GM12874 (cell line): ENCODE results near the gene PLEKHA5.

Experiments used
- TF ChIP-seq, protein P1 (sequence below): IDR thresholded peaks from 2 replicates; pipeline ENCODE4 v1.5.1; 2011; ENCODE audit warnings: low read depth, mild to moderate bottlenecking, control low read depth, low read length, moderate library complexity; ENCODE audit not compliant: insufficient read depth

PLEKHA5 gene

DNA sequence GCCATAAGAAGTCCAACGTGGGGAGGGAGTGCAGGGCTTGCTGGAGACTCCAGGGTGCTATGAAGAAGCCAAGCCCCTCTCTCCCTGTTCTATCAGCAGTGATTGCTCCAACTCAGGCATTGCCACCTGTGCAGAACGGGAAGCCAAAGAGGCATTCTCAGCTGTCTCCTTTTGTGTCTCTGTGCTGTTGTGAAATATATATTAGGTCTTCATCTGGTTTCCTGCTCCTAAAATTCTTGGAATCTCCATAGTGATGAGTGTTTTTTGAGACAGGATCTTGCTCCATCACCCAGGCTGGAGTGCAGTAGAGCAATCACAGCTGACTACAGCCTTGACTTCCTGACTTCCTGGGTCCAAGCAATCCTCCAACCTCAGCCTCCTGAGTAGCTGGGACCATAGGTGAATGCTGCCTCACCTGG is 258.6 kb downstream of the PLEKHA5 start:
- TF ChIP-seq, protein P1, sequence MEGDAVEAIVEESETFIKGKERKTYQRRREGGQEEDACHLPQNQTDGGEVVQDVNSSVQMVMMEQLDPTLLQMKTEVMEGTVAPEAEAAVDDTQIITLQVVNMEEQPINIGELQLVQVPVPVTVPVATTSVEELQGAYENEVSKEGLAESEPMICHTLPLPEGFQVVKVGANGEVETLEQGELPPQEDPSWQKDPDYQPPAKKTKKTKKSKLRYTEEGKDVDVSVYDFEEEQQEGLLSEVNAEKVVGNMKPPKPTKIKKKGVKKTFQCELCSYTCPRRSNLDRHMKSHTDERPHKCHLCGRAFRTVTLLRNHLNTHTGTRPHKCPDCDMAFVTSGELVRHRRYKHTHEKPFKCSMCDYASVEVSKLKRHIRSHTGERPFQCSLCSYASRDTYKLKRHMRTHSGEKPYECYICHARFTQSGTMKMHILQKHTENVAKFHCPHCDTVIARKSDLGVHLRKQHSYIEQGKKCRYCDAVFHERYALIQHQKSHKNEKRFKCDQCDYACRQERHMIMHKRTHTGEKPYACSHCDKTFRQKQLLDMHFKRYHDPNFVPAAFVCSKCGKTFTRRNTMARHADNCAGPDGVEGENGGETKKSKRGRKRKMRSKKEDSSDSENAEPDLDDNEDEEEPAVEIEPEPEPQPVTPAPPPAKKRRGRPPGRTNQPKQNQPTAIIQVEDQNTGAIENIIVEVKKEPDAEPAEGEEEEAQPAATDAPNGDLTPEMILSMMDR = no peak

DNA sequence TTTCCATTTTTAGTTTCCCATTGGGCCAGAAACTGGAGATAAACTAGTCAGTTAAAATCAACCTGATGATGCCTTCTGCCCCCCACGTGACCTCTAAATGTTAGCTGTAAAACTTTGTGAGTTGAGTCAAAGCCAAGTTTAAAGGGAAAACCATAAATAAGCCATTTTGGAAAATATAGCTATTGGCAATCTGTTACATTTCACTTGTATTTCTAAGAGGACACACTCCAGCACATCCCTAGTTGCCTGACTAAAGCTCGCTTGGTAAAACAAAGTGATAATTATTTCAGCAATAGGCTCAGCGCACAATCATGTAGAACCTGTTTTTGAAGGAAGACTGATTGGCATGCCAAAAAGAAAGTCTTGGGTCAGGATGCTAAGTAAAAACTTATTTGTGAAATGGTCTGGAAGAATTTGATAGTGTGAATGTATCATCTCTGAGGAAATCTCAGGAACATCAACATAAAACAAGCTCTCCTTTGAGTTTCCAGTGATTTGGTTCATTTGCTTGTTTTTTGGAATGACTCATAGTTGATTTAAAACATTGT is 260.6 kb downstream of the PLEKHA5 start:
- TF ChIP-seq, protein P1 = no peak

DNA sequence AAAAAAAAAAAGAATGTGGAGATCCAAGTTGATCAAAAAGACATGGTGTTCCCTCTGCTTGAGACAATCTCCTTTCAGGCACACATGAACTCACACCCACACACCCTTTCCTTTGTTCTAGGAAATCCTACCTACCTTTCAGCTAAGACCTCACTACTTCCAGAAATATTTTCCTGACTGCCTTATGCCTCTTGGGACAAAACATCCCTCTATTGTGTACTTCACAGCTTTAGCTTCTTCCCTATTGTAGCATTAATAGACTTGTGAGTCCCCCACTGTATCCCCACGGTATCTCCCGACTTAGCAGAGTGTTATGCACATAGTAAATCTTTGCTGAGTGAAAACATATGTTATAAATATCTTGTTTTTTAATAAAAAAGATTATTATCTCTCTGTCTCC is 264.9 kb downstream of the PLEKHA5 start:
- TF ChIP-seq, protein P1 = no peak

DNA sequence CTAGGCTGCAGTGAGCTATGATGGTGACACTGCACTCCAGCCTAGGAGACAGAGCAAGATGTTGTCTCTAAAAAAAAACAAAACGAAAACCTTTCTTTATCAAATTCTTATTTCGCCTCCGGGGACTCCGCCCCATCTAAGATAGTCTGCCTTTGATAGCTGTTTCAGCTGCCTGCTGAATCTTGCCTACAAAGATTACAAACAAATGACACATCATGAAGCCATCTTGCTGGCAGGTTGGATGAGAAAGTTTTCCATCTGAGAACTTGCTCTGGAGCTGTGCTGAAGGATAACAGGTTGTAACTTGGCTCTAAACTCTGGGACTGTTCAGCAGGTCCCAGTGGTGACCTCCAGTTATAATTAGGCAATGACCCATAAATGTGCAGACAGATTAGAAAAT is 268.0 kb downstream of the PLEKHA5 start:
- TF ChIP-seq, protein P1 = no peak

DNA sequence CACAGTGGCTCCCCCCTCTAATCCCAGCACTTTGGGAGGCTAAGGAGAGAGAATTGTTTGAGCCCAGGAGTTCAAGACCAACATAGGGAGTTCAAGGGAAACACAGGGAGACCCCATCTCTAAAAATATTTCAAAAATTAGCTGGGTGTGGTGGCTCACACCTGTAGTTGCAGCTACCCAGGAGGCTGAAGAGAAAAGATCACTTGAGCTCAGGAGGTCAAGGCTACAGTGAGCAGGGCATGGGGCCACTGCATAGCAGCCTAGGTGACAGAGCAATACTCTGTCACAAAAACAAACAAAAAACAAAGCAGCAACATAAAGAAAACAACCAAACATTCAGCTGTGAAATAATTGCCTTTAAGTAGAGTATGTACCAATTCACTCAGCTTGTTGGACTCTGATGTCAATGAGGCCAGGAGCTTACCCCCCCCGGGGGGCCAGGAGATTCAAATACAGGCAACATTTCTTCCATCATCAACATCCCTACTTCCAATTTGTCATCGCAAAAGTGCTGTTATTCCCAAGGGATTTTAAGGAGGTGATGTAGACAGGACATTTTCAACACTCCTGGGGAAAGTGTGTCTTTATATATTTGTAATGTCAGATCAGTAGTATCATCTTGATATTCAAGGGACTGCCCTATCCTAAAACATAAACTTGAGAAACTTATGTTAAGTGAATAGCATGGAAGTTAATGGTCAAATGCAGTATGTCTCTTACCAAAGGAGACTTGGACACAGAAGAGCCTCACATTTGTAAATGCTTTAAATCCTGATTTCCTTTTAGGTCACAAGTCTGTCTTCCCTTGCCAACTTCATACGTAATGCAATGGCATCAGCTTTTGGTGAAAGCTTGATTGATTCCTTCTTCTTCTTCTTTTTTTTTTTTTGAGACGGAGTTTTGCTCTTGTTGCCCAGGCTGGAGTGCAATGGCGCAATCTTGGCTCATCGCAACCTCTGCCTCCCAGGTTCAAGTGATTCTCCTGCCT is 269.1 kb downstream of the PLEKHA5 start:
- TF ChIP-seq, protein P1 = no peak

DNA sequence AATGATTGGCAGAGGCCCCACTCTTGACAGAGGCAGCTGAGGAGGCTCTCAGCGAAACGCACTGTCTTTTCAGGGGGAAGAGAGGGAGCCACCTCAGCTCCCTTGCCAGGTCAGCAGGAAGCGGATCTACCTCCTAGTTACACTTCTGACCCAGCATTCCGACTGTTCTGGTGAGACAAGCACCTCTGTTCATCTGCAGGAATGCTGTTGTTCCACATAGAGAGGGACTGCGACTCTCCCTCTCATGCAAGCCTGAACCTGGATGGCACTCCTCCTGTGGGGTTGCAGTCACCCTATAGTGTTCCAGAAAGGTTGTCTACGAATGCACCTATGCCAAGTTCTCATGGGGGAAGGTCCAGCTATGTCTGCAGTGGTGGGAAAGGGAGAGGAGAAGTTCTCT is 272.7 kb downstream of the PLEKHA5 start:
- TF ChIP-seq, protein P1 = no peak

DNA sequence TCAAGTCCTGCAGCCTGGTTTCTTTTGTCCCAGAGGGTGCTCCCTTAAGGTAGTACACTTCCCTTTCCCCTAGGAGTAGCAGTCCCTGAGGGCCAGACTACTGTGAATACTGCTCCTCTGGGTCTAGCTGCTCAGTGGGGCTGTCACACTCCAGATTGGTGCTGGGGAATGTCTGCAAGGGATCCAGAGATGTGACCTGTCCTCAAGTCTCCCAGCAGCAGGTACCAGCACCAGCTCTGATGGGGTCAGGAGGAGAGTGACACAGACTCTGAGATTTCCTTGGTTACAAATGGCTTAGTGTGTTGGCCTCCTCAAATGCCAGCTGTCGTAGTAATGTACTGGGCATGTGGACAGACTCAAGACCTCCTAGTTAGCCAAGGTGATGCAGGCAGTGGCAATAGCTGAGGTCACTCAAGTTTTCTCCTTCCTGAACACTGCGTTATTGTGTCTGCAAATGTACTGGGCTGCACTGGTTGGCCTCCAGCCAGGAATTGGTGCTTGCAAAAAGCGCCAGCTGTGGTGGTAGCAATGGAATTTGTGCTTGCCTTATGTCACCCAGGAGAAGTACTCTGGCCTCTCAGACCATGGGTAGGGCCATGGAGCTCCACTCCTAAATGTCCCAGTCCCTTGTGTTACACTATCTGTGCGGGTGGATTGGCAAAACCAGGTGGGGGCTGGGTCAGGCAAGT is 273.4 kb downstream of the PLEKHA5 start:
- TF ChIP-seq, protein P1 = no peak
